ENCODE results near the gene CLDND2. TPM values are rescaled to one million over a fixed set of nuclear protein-coding genes. Genes with fewer than 3 reads are reported as not detected.

The CLDND2 gene
- total and polyA plus RNA-seq, 4 donors, result 0.22 to 3.0 TPM; not detected in 2

- Histone ChIP-seq H3K27ac (ENCODE audit: low read depth in 1 of 2, low read length in 2 of 2) (no peak overlapping the region), H3K4me3 (ENCODE audit: low read depth in 1 of 3, low read length in 3 of 3) (no peak overlapping the region), H3K4me1 (ENCODE audit: control insufficient read depth in 4 of 4, insufficient read depth in 4 of 4, low read length in 3 of 4) (peaks cover 0 to 9% (median under 1%) of the 10 kb centered on the region in 4 donors), H3K9me3 (ENCODE audit: control insufficient read depth in 4 of 4, low read length in 3 of 4) (no peaks in the 10 kb centered on the region), H3K9ac (ENCODE audit: low read depth in 1 of 2, low read length in 2 of 2) (no peak overlapping the region), H3K36me3 (ENCODE audit: control insufficient read depth in 4 of 4, insufficient read depth in 3 of 4, low read depth in 1 of 4, low read length in 3 of 4) (peaks cover 0 to 6% (median 0%) of the 10 kb centered on the region in 4 donors), H3K27me3 (ENCODE audit: control insufficient read depth in 4 of 4, insufficient read depth in 4 of 4, low read length in 3 of 4) (no peaks in the 10 kb centered on the region)
- DNase-seq (ENCODE audit: low spot score), result no peak
- WGBS, result 98% methylated on average over 4 of the region's 4 CpGs
- TF ChIP-seq RXRA (IDR thresholded peaks at IDR 0.05) (no peak), TAF1 (conservative IDR thresholded peaks at IDR 0.05) (no peak), MAX (IDR thresholded peaks at IDR 0.05) (no peak), HNF4G (IDR thresholded peaks at IDR 0.05) (no peak), JUND (IDR thresholded peaks at IDR 0.05) (no peak), EGR1 (IDR thresholded peaks at IDR 0.05; ENCODE audit: low read depth in 2 of 2) (no peak), FOXA1 (IDR thresholded peaks at IDR 0.05) (no peak), FOXA2 (IDR thresholded peaks at IDR 0.05) (no peak), SP1 (IDR thresholded peaks at IDR 0.05) (no peak), NR2F2 (IDR thresholded peaks at IDR 0.05) (no peak), ATF3 (IDR thresholded peaks at IDR 0.05) (no peak), HNF4A (conservative IDR thresholded peaks at IDR 0.05) (no peak), GABPA (IDR thresholded peaks at IDR 0.05 in 1 of 2, conservative IDR thresholded peaks at IDR 0.05 in 1 of 2) (no peak), YY1 (IDR thresholded peaks at IDR 0.05) (no peak), RAD21 (IDR thresholded peaks at IDR 0.05) (no peak)
- TF ChIP-seq, protein P1, sequence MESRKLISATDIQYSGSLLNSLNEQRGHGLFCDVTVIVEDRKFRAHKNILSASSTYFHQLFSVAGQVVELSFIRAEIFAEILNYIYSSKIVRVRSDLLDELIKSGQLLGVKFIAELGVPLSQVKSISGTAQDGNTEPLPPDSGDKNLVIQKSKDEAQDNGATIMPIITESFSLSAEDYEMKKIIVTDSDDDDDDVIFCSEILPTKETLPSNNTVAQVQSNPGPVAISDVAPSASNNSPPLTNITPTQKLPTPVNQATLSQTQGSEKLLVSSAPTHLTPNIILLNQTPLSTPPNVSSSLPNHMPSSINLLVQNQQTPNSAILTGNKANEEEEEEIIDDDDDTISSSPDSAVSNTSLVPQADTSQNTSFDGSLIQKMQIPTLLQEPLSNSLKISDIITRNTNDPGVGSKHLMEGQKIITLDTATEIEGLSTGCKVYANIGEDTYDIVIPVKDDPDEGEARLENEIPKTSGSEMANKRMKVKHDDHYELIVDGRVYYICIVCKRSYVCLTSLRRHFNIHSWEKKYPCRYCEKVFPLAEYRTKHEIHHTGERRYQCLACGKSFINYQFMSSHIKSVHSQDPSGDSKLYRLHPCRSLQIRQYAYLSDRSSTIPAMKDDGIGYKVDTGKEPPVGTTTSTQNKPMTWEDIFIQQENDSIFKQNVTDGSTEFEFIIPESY (IDR thresholded peaks at IDR 0.05), result no peak
- TF ChIP-seq, protein P2, sequence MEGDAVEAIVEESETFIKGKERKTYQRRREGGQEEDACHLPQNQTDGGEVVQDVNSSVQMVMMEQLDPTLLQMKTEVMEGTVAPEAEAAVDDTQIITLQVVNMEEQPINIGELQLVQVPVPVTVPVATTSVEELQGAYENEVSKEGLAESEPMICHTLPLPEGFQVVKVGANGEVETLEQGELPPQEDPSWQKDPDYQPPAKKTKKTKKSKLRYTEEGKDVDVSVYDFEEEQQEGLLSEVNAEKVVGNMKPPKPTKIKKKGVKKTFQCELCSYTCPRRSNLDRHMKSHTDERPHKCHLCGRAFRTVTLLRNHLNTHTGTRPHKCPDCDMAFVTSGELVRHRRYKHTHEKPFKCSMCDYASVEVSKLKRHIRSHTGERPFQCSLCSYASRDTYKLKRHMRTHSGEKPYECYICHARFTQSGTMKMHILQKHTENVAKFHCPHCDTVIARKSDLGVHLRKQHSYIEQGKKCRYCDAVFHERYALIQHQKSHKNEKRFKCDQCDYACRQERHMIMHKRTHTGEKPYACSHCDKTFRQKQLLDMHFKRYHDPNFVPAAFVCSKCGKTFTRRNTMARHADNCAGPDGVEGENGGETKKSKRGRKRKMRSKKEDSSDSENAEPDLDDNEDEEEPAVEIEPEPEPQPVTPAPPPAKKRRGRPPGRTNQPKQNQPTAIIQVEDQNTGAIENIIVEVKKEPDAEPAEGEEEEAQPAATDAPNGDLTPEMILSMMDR (IDR thresholded peaks at IDR 0.05; ENCODE audit: low read depth, low read length, missing input control), result no peak
- TF ChIP-seq, protein P3, sequence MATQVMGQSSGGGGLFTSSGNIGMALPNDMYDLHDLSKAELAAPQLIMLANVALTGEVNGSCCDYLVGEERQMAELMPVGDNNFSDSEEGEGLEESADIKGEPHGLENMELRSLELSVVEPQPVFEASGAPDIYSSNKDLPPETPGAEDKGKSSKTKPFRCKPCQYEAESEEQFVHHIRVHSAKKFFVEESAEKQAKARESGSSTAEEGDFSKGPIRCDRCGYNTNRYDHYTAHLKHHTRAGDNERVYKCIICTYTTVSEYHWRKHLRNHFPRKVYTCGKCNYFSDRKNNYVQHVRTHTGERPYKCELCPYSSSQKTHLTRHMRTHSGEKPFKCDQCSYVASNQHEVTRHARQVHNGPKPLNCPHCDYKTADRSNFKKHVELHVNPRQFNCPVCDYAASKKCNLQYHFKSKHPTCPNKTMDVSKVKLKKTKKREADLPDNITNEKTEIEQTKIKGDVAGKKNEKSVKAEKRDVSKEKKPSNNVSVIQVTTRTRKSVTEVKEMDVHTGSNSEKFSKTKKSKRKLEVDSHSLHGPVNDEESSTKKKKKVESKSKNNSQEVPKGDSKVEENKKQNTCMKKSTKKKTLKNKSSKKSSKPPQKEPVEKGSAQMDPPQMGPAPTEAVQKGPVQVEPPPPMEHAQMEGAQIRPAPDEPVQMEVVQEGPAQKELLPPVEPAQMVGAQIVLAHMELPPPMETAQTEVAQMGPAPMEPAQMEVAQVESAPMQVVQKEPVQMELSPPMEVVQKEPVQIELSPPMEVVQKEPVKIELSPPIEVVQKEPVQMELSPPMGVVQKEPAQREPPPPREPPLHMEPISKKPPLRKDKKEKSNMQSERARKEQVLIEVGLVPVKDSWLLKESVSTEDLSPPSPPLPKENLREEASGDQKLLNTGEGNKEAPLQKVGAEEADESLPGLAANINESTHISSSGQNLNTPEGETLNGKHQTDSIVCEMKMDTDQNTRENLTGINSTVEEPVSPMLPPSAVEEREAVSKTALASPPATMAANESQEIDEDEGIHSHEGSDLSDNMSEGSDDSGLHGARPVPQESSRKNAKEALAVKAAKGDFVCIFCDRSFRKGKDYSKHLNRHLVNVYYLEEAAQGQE (IDR thresholded peaks at IDR 0.05), result no peak
Measured at GRCh38 chr19:51330366-51330765, 38.4 kb downstream of the CLDND2 start.
